ENCODE measurements around the gene FRMD5.

Gene FRMD5

GRCh38 chr15:44094781-44095180, 100.3 kb downstream of the FRMD5 start:
- DNase-seq (ENCODE audit: low read depth, low spot score) = no peak

DNA sequence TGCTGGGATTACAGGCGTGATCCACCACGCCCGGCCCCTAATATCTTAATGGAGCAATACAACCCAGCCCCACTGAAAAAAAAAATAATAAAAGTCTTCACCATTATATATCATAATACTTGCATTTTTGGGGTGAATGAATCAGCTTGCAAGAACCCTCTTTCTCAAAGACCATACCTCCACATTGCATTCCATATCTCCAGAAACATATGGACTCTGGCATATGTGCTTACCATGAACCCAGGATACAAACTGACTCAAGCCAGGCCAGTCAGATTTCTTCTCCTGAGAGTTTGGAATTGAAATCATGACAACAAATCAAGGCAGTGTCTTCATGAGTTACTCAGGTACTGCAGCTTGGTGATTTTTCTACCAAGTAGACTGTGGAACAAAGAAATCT, 101.2 kb downstream of the FRMD5 start:
- DNase-seq (ENCODE audit: low read depth, low spot score) = no peak

GRCh38 chr15:44092221-44092620, 102.8 kb downstream of the FRMD5 start:
- no peak for DNase-seq (ENCODE audit: low read depth, low spot score)

GRCh38 chr15:44087578-44088465, 107.2 kb downstream of the FRMD5 start:
- no peak for DNase-seq (ENCODE audit: low read depth, low spot score)

DNA sequence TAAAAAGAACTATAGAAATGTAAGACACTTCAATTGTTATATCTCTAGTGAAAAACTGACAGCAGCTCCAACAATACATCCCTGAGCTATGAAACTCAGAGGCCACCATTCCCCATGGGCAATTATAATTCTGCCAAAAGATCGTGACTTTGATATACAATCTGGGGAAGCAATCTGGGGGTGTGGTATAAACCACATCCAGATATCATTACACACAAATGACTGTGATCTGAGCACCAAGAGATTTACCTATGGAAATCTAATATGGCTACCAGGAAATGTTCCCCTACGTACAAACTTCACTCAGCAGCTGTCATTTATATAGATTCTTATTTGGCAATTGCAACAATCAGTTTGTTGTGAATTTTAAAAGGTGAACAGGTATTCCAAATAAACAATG, 110.3 kb downstream of the FRMD5 start:
- no peak for DNase-seq (ENCODE audit: low read depth, low spot score)

GRCh38 chr15:44084171-44084570, 110.9 kb downstream of the FRMD5 start:
- DNase-seq (ENCODE audit: low read depth, low spot score) = no peak

GRCh38 chr15:44082558-44083157, 112.4 kb downstream of the FRMD5 start:
- no peak for DNase-seq (ENCODE audit: low read depth, low spot score)

GRCh38 chr15:44081026-44082013, 113.8 kb downstream of the FRMD5 start:
- DNase-seq (ENCODE audit: low read depth, low spot score) = no peak

DNA sequence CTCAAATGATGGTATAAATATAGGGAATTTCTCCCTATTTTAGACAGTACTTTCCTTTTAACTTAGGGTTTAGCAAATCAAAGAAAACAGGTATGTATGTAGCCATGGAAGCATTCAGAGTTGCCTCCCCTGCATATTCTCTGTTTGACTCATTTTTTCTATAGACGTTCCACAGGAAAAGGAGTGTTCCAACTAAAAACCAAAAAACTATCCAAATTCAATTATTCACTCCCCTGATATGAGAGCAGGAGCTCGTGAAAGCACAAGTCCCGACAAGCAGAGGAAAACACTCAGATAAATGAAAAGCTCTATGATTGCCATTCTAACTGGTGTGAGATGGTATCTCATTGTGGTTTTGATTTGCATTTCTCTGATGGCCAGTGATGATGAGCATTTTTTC, 119.5 kb downstream of the FRMD5 start:
- DNase-seq (ENCODE audit: low read depth, low spot score) = no peak

GRCh38 chr15:44069489-44069888, 125.6 kb downstream of the FRMD5 start:
- DNase-seq (ENCODE audit: low read depth, low spot score) = no peak

- no peak for DNase-seq (ENCODE audit: low read depth, low spot score)
Observed at GRCh38 chr15:44068347-44068746, 126.7 kb downstream of the FRMD5 start.

DNA sequence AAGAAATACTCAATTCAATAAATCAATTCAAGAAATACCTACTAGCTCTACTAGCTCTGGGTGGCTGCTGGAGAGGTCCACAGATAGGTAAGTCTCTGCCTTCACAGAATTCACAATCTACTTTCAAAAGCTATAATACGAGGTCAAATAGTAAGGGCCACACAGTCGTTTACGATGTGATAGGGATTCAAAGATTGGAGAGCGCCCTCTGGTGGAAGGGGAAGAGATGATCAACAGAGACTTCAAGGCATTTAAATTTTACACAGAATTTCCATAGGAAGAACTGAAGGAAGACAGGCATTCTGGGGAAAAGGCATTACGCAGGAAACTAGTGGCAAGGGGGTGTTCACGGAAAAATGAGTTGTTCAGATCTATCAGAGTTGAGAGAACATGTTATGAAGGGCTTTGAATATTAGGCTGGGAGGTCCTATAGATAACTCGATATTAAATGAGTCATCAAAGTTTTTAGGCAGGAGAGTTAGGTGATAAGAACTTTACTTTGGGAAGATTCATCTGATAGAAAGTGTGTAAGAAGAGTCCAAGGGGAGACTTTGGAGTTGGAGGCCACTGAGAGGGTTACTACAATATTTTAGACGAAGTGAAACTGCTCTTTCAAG, 128.8 kb downstream of the FRMD5 start:
- peak; percentile 53 for DNase-seq (ENCODE audit: low read depth, low spot score)

DNA sequence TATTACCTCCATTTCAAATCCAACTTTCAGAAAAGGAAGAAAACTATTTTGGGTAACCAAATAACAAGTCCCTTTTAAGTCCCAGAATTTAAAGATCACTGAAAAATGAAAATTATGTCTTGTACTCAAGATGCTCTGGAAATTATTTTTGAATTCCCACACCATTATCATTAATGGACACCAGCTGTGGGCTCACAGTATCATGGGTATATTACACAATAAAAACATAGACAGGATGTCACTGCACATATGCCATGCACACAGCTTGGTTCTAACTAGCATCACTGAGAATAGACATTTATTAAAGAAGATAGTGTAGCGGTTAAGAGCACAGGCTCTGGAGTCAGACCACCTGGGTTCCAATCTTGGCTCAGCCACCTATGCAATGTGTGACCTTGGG, 130.4 kb downstream of the FRMD5 start:
- no peak for DNase-seq (ENCODE audit: low read depth, low spot score)

- DNase-seq (ENCODE audit: low read depth, low spot score) = no peak
Observed at GRCh38 chr15:44058126-44058525, 136.9 kb downstream of the FRMD5 start.

DNA sequence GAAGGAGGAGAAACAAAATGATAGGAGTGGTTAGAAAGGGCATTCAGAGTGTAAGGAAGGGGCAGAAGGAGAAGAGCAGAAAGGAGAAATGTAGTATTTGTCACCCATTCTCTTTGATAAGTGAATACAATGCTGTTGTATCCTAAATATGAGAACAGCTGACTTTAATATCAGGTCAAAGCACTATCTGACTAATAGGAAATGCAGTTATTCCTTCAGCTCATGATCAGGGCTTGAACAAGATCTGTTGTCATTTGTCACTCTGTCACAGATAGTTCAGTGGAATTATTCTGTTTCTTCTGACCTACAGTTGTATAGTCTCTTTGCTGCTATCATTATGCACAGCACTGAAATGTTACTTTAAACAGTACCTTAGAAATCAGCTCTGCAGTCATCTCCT, 149.4 kb downstream of the FRMD5 start:
- DNase-seq (ENCODE audit: low read depth, low spot score) = no peak

DNA sequence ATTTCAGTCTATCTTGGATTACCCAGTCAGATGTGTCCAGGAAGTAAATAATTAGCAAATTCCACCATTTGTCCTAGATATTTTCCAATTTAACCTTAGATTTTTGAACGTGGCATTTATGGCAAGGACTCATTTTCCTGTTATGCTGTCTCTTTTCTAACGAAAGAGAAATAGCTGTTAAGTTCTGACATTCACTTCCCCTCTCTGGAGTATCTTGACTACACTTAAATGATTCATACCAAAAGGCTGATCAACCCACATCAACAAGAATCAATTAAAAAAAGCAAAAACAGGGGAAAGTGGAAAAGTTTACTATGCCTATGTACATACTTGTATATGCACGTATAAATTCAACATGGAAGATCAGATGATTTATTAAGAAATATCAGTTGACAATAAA, 149.9 kb downstream of the FRMD5 start:
- no peak for DNase-seq (ENCODE audit: low read depth, low spot score)

- peak; percentile 88 for DNase-seq (ENCODE audit: low read depth, low spot score)
Observed at GRCh38 chr15:44038755-44039191, 156.3 kb downstream of the FRMD5 start.

DNA sequence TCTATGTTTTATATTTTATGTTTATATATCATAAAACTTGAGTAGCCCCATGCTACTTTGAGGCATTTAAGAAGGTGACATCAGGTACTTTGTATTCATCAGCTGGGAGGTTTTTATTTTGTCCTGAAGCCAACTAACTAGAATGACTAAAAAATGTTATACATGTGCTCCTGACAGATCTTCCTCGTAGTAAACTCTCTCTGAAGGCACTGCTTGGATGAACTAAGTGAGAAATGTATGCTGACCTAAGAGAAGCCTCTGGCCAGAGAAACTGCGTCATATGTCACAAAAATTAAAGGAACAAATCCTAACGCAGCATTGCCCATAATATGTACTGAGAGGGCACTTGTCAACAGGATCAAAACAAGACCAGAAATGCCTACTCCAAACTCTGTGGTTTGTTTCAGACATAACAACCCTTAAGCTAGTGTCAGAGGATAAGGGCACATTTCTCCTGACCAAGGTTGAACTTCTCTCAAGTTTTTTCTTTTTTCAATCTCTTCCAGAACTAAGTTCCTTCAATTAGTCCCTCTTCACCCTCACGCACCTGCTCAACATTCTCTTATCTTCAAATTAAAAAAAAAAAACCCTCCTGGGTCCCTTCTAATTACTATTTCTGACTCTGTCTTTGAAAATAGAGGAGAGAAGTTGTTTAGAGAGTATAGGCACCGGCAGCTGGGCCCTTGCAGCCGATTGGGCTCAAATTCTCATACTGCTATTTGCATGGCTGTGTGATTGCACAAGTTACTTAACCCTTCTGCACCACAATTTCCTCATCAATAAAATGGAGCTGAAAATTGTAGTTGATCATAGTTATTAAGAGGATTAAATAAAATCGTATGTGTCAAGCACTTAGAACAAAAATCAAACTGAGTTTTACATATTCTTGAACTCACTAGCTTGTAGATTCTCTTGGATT, 159.0 kb downstream of the FRMD5 start:
- no peak for DNase-seq (ENCODE audit: low read depth, low spot score)

GRCh38 chr15:44034933-44035624, 160.0 kb downstream of the FRMD5 start:
- no peak for DNase-seq (ENCODE audit: low read depth, low spot score)

- DNase-seq (ENCODE audit: low read depth, low spot score) = no peak
Observed at GRCh38 chr15:44034334-44034733, 160.7 kb downstream of the FRMD5 start.

All from ELF-1 (cell line).